ENCODE measurements around the gene KCNAB1. TPM values are rescaled to one million over a fixed set of nuclear protein-coding genes. Genes with fewer than 3 reads are reported as not detected.

Gene KCNAB1
- total and polyA plus RNA-seq, 2 experiments from 2014 or later: 0.06 to 0.70 TPM

DNA sequence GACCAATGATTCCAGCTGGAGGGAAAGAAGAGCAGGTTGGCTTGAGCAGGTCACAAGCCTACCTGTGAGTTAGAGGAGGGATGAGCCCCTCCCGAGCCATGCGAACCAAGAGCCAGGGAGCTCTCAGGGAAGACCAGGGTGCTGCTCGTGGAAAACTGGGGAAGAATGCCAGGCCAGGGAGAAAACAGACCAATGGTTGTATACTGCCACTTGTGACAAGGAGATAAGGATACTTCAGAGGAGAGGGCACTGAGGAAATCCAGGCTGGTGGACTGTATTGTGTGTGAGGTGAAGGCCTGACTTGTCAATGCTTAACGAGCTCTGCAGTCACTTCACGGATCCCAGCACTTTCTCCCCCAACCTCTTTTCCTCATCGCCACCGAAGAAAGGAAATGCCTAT is 256.9 kb downstream of the KCNAB1 start:
- Histone ChIP-seq H3K4me3 (no peak overlapping the region), H3K27me3 (no peaks in the 10 kb centered on the region), H3K9me3 (ENCODE audit: low read depth) (no peaks in the 10 kb centered on the region), H3K27ac (no peak overlapping the region), H3K36me3 (no peaks in the 10 kb centered on the region), H3K4me1 (ENCODE audit: low read depth) (no peaks in the 10 kb centered on the region)
- DNase-seq (ENCODE audit: low read depth in 1 of 2, low spot score in 1 of 2): peak in 1 of 2 donors; percentile 61
- no peak for TF ChIP-seq CTCF (IDR thresholded peaks at IDR 0.05; ENCODE audit: low read depth, low read length)

DNA sequence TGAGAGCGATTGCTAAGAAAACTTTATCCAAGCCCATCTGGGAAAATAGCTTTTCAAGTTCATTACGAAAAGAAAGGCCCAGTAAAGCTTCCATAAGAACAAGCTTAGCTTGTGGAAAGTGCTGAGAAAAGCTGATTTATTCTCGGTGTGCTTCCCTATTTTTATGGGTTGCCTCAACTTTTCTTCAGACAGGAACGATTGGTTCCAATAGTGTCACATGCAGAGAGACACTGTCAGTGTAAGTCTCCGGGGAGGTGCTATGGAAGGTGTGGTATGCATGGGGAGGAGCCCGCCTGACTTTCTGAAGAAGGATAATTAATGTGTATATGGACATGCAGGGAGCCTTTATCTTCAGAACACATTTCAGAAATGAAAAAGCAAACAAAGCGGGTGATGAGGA is 257.3 kb downstream of the KCNAB1 start:
- Histone ChIP-seq H3K27ac (no peak overlapping the region), H3K4me1 (ENCODE audit: low read depth) (peaks cover under 1% of the 10 kb centered on the region), H3K36me3 (no peaks in the 10 kb centered on the region), H3K9me3 (ENCODE audit: low read depth) (no peaks in the 10 kb centered on the region), H3K4me3 (no peak overlapping the region), H3K27me3 (no peaks in the 10 kb centered on the region)
- TF ChIP-seq CTCF (IDR thresholded peaks at IDR 0.05; ENCODE audit: low read depth, low read length): no peak
- DNase-seq (ENCODE audit: low read depth in 1 of 2, low spot score in 1 of 2): no peak

GRCh38 chr3:156378871-156379270 is 258.5 kb downstream of the KCNAB1 start:
- DNase-seq (ENCODE audit: low read depth in 1 of 2, low spot score in 1 of 2): no peak
- peaks cover 8% of the 10 kb centered on the region for H3K4me1 ChIP-seq (ENCODE audit: low read depth)
- no peak for TF ChIP-seq CTCF (IDR thresholded peaks at IDR 0.05; ENCODE audit: low read depth, low read length)
- H3K4me3 ChIP-seq: no peak overlapping the region
- H3K27ac ChIP-seq: no peak overlapping the region
- H3K36me3 ChIP-seq: no peaks in the 10 kb centered on the region
- H3K27me3 ChIP-seq: no peaks in the 10 kb centered on the region
- no peaks in the 10 kb centered on the region for H3K9me3 ChIP-seq (ENCODE audit: low read depth)

- H3K9me3 ChIP-seq (ENCODE audit: low read depth): no peaks in the 10 kb centered on the region
- no peak overlapping the region for H3K27ac ChIP-seq
- H3K4me1 ChIP-seq (ENCODE audit: low read depth): peaks cover 8% of the 10 kb centered on the region
- no peak for TF ChIP-seq CTCF (IDR thresholded peaks at IDR 0.05; ENCODE audit: low read depth, low read length)
- H3K36me3 ChIP-seq: no peaks in the 10 kb centered on the region
- no peak overlapping the region for H3K4me3 ChIP-seq
- no peak for DNase-seq (ENCODE audit: low read depth in 1 of 2, low spot score in 1 of 2)
- no peaks in the 10 kb centered on the region for H3K27me3 ChIP-seq
These were observed 258.9 kb downstream of the KCNAB1 start for GRCh38 chr3:156379327-156379726.

GRCh38 chr3:156381253-156381652 is 260.9 kb downstream of the KCNAB1 start:
- Histone ChIP-seq H3K4me3 (no peak overlapping the region), H3K27ac (no peak overlapping the region), H3K27me3 (no peaks in the 10 kb centered on the region), H3K9me3 (ENCODE audit: low read depth) (no peaks in the 10 kb centered on the region), H3K36me3 (no peaks in the 10 kb centered on the region), H3K4me1 (ENCODE audit: low read depth) (peaks cover 8% of the 10 kb centered on the region)
- no peak for DNase-seq (ENCODE audit: low read depth in 1 of 2, low spot score in 1 of 2)
- no peak for TF ChIP-seq CTCF (IDR thresholded peaks at IDR 0.05; ENCODE audit: low read depth, low read length)
